Activated gamma-delta T cell treated with Interleukin-2 at 50 U/mL for 16 hours (primary cell): ENCODE results near the gene POMT1.

ENCODE experiments used
- DNase-seq: peaks from one replicate; pipeline ENCODE4 v3.0.0-alpha.2; 2020

Gene POMT1

DNA sequence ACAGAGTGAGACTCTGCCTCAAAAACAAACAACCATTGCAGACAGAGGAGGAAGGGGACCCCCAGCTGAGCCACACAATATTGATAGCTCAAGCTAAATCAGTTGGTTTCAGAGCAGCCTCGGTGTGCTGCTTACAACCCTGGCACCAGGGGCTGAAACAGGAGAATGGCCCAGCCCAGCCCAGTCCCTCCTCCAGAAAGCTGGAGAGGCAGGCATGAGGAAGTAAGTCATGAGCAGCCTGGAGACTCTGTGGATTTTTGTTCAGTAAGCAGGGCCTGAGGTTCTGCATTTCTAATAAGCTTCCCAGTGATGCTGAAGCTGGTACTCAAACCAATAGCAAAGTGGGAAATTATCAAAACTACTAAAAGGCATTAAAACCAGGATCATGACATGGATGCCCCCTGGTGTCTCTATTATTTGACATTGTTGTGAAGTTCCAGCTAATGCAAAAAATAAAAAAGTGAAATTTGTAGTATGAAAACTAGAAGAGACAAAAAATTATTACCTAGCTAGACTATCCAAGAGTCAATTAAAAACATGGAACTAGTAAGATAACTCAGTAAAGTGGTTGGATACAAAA is 56.8 kb downstream of the POMT1 start:
- no peak for DNase-seq

- DNase-seq: no peak
These were observed 59.6 kb downstream of the POMT1 start for GRCh38 chr9:131562032-131562959.

DNA sequence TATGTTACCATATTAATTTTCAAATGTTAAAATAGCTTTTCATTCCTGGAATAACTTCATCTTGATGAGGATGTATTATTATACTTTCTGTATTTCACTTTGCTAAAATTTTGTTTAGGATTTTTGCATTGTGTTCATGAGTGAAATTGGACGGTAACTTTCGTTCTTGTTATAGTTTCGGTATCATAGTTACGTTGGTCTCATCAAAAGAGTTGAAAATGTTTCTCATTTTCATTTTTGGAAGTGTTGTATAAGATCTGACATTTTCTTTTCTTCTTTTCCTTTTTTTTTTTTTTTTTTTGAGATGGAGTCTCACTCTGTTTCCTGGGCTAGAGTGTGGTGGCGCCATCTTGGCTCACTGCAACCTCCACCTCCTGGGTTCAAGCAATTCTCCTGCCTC is 62.7 kb downstream of the POMT1 start:
- DNase-seq: no peak

- DNase-seq: no peak
These were observed 63.4 kb downstream of the POMT1 start for GRCh38 chr9:131566158-131566557.

DNA sequence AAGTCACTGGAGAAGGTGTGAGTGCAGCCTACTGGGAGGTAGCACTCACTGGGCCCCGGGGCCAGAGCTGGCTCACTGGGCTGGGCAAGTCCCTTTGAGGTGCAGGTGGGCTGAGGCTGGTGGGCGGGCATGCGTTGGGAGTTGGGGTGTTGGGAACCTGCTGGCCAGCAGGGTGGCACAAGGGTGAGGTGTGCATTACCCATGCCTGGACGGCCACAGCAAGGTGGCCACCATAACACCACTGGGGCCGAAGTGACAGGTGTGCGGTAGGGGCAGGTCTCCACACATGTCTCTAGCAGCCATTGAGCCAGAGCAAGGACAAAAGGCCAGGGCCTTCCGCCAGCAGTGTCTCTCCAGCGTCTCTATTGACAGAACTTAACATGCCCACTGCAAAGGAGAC is 65.2 kb downstream of the POMT1 start:
- DNase-seq: no peak
